Kidney (tissue), 14 donors: ENCODE results near the gene MIF4GD. TPM values are rescaled to one million over a fixed set of nuclear protein-coding genes. Genes with fewer than 3 reads are reported as not detected.
A peak's percentile ranks its signal among the peaks of the same experiment; 100 is the strongest.

Source experiments
- DNase-seq, 5 donors: peaks; one replicate each; pipeline ENCODE4 v3.0.0-alpha.2; 2013 to 2020
- FAIRE-seq: peaks from 2 replicates; lab custom pipeline; 2012; peaks lifted over from hg19 to GRCh38; lab: Jason Lieb, UNC
- H3K27ac ChIP-seq, 2 donors: one replicate each; pipeline ENCODE4 v1.7.0; 2013; ENCODE audit warnings: low read depth in 2 of 2, low read length in 2 of 2, inconsistent platforms in 1 of 2
- H3K27me3 ChIP-seq: one replicate; pipeline ENCODE4 v1.7.1; 2013; ENCODE audit warnings: low read length, inconsistent platforms; ENCODE audit not compliant: control insufficient read depth, insufficient read depth
- H3K36me3 ChIP-seq, 3 donors: one replicate each; pipeline versions ENCODE4 v1.7.0 to v1.7.1; 2013; ENCODE audit warnings: low read length in 3 of 3, control low read depth in 1 of 3, inconsistent platforms in 1 of 3; ENCODE audit not compliant: insufficient read depth in 3 of 3, control insufficient read depth in 2 of 3
- H3K4me1 ChIP-seq, 3 donors: one replicate each; pipeline versions ENCODE4 v1.7.0 to v1.7.1; 2013; ENCODE audit warnings: low read length in 3 of 3, inconsistent platforms in 1 of 3, low read depth in 1 of 3; ENCODE audit not compliant: control insufficient read depth in 2 of 3, insufficient read depth in 2 of 3
- H3K4me3 ChIP-seq, 3 donors: one replicate each; pipeline versions ENCODE4 v1.7.0 to v1.8.1; 2013; ENCODE audit warnings: low read length in 3 of 3, control low read depth in 1 of 3, inconsistent platforms in 1 of 3
- H3K9ac ChIP-seq, 3 donors: one replicate each; pipeline versions ENCODE4 v1.7.0 to v1.7.1; 2013; ENCODE audit warnings: low read length in 3 of 3, control low read depth in 1 of 3, inconsistent platforms in 1 of 3
- H3K9me3 ChIP-seq, 3 donors: one replicate each; pipeline versions ENCODE4 v1.7.0 to v1.7.1; 2013; ENCODE audit warnings: low read length in 3 of 3, control low read depth in 1 of 3, inconsistent platforms in 1 of 3; ENCODE audit not compliant: control insufficient read depth in 2 of 3, insufficient read depth in 1 of 3
- intact Hi-C: fragments of 100-400 bp; cut with DNase I; formaldehyde crosslinking; loops from one replicate; pipeline ENCODE4 v1.11.1; 2022
- polyA plus RNA-seq: library from polyadenylated mRNA; stranded (reverse); fragments of 350-450 nt; fragmentation: Illumina TruSeq; extraction: RNeasy Lipid Tissue Mini Kit (QIAGEN cat#74804); gene quantifications from one replicate; pipeline ENCODE4 v1.2.3, GENCODE V29; 2014; ENCODE audit warnings: low read depth, low replicate concordance; ENCODE audit not compliant: insufficient read depth
- total RNA-seq: library from RNA; stranded (reverse); fragmentation: NEBNext Ultra II Directional; extraction: Animal tissue kit (Norgen Biotek cat#: 25700); gene quantifications from one replicate; pipeline ENCODE4 v1.2.1, GENCODE V29; 2021
- TF ChIP-seq, protein P1 (sequence below): IDR thresholded peaks from 3 replicates; pipeline ENCODE4 v1.5.1; 2012; ENCODE audit warnings: mild to moderate bottlenecking, moderate library complexity, borderline replicate concordance; ENCODE audit not compliant: insufficient read depth; ENCODE audit errors: extremely low read depth
- donor health status: control.
- donor health status: control.
- donor health status: control.
- donor health status: control.
- donor health status: control.
- donor health status: DM: yes; HTN: yes; CAD: no.
- donor health status: Normal renal cell carcinoma (clear cell type).

MIF4GD gene
- total and polyA plus RNA-seq, 2 donors from 2014 or later: 28.2 to 30.1 TPM

DNA sequence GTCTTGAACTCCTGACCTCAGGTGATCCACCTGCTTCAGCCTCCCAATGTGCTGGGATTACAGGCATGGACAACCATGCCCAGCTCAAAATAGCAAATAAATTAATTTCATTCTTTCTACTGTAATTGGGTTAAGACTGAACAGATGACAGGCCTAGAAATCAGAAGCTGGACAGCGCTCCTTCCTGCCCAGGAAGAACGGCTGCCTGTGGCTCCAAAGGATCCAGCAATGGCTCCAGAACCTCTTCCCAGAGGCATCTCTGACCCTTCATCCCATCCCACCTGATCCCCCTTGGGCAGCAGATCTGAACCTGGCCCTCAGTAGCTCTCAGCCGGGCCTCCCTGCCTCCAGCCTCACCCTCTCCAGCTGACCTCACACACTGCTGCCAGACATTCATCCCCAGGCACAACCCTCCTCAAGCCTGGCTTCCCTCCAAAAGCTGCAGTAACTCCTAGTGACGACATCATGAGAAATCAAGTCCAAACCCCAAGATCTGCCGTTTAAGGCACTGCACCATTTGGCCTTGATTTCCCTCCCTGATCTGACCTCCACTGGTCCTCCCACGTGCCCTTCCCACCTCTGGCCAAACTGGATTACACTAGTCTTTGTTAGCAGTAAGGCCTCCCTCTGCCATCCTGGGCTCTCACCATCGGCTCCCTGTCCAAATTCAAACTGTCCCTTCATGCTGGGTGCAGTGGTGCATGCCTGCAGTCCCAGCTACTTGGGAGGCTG, 3.1 kb upstream of the MIF4GD start:
- FAIRE-seq (no peak), DNase-seq (no peak)
- H3K36me3 ChIP-seq: no peaks in the 10 kb centered on the region
- no peak overlapping the region for H3K9ac ChIP-seq
- intact Hi-C loops: no loop called here
- no peak overlapping the region for H3K4me3 ChIP-seq
- H3K9me3 ChIP-seq: no peaks in the 10 kb centered on the region
- TF ChIP-seq, protein P1, sequence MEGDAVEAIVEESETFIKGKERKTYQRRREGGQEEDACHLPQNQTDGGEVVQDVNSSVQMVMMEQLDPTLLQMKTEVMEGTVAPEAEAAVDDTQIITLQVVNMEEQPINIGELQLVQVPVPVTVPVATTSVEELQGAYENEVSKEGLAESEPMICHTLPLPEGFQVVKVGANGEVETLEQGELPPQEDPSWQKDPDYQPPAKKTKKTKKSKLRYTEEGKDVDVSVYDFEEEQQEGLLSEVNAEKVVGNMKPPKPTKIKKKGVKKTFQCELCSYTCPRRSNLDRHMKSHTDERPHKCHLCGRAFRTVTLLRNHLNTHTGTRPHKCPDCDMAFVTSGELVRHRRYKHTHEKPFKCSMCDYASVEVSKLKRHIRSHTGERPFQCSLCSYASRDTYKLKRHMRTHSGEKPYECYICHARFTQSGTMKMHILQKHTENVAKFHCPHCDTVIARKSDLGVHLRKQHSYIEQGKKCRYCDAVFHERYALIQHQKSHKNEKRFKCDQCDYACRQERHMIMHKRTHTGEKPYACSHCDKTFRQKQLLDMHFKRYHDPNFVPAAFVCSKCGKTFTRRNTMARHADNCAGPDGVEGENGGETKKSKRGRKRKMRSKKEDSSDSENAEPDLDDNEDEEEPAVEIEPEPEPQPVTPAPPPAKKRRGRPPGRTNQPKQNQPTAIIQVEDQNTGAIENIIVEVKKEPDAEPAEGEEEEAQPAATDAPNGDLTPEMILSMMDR: no peak
- no peak overlapping the region for H3K27ac ChIP-seq
- no peaks in the 10 kb centered on the region for H3K27me3 ChIP-seq
- peaks cover 0 to 13% (median 0%) of the 10 kb centered on the region in 3 donors for H3K4me1 ChIP-seq

DNA sequence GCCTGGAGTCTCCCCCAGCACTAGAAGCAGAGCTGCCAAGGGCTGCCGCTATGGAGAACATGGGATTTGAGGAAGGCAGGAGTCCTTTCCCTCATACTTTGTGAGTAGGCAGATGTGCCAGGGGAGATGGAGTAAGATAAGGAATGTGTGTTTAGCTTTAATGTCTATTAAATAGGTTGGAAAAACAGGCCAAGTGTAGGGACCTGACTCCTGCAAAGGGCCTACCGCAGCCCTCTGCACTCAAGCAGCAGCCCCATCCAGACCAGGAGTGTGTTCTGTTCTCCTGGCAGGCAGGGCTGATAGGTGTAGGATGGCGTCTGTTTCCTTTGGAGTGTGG, 1.8 kb upstream of the MIF4GD start:
- TF ChIP-seq, protein P1: no peak
- Histone ChIP-seq H3K9me3 (no peaks in the 10 kb centered on the region), H3K9ac (no peak overlapping the region), H3K27me3 (no peaks in the 10 kb centered on the region), H3K4me3 (no peak overlapping the region), H3K4me1 (peaks cover 0 to 13% (median 0%) of the 10 kb centered on the region in 3 donors), H3K36me3 (no peaks in the 10 kb centered on the region), H3K27ac (no peak overlapping the region)
- intact Hi-C loops: no loop called here
- FAIRE-seq (no peak), DNase-seq (no peak)

DNA sequence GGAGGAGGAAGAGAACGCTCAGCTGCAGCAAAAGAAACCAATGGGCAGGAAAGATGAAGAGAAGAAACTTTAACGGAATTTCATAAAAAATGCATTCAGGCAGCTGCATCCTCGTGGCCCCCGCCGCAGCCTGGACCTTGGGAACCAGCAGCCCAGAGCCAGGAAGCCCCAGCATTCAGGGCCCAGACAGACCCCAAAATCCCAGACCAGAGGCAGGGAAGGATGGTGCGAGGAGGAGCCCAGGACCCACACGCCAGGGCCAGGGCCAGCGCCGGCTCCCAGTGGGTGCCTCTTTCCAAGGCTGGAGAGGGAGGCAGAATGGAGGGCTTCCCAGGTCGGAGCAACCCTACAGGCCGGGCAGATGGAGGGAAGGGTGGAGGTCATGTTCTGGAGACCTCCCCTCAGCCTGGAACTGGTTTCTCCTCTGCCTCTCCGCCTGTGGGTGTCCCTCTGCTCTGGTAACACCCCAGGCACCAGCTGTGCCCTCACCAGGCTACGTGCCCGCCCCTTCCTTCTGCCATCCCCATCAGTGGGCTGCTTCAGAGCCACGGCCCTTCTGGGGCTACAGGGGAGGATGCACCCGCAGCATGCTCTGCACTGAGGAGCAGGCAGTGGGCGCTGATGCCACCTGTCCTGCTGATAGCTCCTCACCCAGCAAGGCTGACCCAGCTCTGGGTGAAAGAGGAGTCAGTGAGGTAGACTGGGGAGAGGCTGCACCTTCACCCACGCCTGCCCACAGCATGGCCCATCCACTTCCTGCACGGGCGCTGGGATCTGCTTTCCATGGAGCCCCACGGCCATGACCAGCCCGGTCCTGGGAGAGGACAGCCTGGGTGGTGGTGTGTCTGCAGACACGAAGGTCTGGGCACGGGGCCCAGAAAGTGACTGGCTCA, 1.2 kb upstream of the MIF4GD start:
- no peak overlapping the region for H3K27ac ChIP-seq
- no peaks in the 10 kb centered on the region for H3K36me3 ChIP-seq
- FAIRE-seq: no peak
- TF ChIP-seq, protein P1: no peak
- H3K4me3 ChIP-seq: peak overlapping the region in 2 of 3 donors; percentile 60 to 65
- H3K27me3 ChIP-seq: no peaks in the 10 kb centered on the region
- DNase-seq: no peak
- intact Hi-C loops: no loop called here
- H3K4me1 ChIP-seq: peaks cover 0 to 13% (median 0%) of the 10 kb centered on the region in 3 donors
- no peaks in the 10 kb centered on the region for H3K9me3 ChIP-seq
- peak overlapping the region in 2 of 3 donors; percentile 10 to 58 for H3K9ac ChIP-seq
